ENCODE data around the gene THBS3.
"Not testable (repeated sequence)": the region's sequence is repeated elsewhere in the genome, so short reads cannot be mapped to it uniquely, and the experiment has no call there.

The THBS3 gene

GRCh38 chr1:155235375-155235774 lies 27.7 kb upstream of the THBS3 start:
- not testable (repeated sequence) for DNase-seq (ENCODE audit: low spot score)

GRCh38 chr1:155233502-155233901 lies 25.8 kb upstream of the THBS3 start:
- not testable (repeated sequence) for DNase-seq (ENCODE audit: low spot score)

- DNase-seq (ENCODE audit: low spot score), result not testable (repeated sequence)
These were observed 24.6 kb upstream of the THBS3 start for GRCh38 chr1:155232001-155232978.

- not testable (repeated sequence) for DNase-seq (ENCODE audit: low spot score)
These were observed 23.6 kb upstream of the THBS3 start for GRCh38 chr1:155231302-155231701.

GRCh38 chr1:155228096-155228427 lies 20.4 kb upstream of the THBS3 start:
- DNase-seq (ENCODE audit: low spot score), result no peak

- peak; percentile 100 for DNase-seq (ENCODE audit: low spot score)
These were observed 19.8 kb upstream of the THBS3 start for GRCh38 chr1:155227261-155228095.

- peak; percentile 41 for DNase-seq (ENCODE audit: low spot score)
These were observed 19.2 kb upstream of the THBS3 start for GRCh38 chr1:155226910-155227260.

GRCh38 chr1:155226188-155226909 lies 18.7 kb upstream of the THBS3 start:
- DNase-seq (ENCODE audit: low spot score), result peak; percentile 78

GRCh38 chr1:155225404-155225759 lies 17.7 kb upstream of the THBS3 start:
- DNase-seq (ENCODE audit: low spot score), result not testable (repeated sequence)

GRCh38 chr1:155223047-155223446 lies 15.3 kb upstream of the THBS3 start:
- DNase-seq (ENCODE audit: low spot score), result no peak

- not testable (repeated sequence) for DNase-seq (ENCODE audit: low spot score)
These were observed 12.7 kb upstream of the THBS3 start for GRCh38 chr1:155220211-155220965.

- peak; percentile 13 for DNase-seq (ENCODE audit: low spot score)
These were observed 11.9 kb upstream of the THBS3 start for GRCh38 chr1:155219592-155220031.

- peak; percentile 36 for DNase-seq (ENCODE audit: low spot score)
These were observed 11.3 kb upstream of the THBS3 start for GRCh38 chr1:155218854-155219591.

- not testable (repeated sequence) for DNase-seq (ENCODE audit: low spot score)
These were observed 7.0 kb upstream of the THBS3 start for GRCh38 chr1:155214702-155215101.

- DNase-seq (ENCODE audit: low spot score), result not testable (repeated sequence)
These were observed 4.3 kb upstream of the THBS3 start for GRCh38 chr1:155212051-155212440.

- DNase-seq (ENCODE audit: low spot score), result not testable (repeated sequence)
These were observed 3.8 kb upstream of the THBS3 start for GRCh38 chr1:155211381-155212050.

GRCh38 chr1:155210314-155211104 lies 2.8 kb upstream of the THBS3 start:
- no peak for DNase-seq (ENCODE audit: low spot score)

- DNase-seq (ENCODE audit: low spot score), result no peak
These were observed 1.6 kb upstream of the THBS3 start for GRCh38 chr1:155209312-155209721.

All from activated CD4-positive, alpha-beta T cell treated with anti-CD3 and anti-CD28 coated beads, Interleukin-2, Interleukin-4, amounts not matched to agents 100 ng/mL and 50 ng/mL, durations not matched to agents 16 hours and 8 hours (primary cell).